NCI-H128 (cell line): ENCODE measurements around the gene PTPRG.

Experiments
- DNase-seq: peaks from one replicate; lab custom pipeline; 2025; ENCODE audit not compliant: unreplicated experiment; lab: John Stamatoyannopoulos, UW

PTPRG gene

DNA sequence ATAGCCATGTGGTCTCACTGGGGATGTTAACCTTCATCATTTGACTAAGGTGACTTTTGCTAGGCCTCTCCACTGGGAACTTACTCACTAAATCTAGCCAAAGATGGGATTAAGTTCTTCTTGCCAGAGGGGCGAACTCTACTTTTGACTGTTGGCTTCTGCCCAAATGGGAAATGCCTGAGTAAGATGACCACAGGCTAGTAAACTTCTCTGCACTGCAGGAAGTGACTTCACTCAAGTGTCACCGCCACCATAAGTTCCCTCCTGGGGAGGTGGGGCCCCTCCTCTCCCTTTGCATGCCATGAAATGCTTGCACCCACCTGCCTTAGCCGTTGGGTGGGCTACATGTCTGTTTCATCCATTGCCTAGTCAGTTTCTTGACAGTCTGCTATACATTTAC lies 423.6 kb downstream of the PTPRG start:
- DNase-seq = no peak

DNA sequence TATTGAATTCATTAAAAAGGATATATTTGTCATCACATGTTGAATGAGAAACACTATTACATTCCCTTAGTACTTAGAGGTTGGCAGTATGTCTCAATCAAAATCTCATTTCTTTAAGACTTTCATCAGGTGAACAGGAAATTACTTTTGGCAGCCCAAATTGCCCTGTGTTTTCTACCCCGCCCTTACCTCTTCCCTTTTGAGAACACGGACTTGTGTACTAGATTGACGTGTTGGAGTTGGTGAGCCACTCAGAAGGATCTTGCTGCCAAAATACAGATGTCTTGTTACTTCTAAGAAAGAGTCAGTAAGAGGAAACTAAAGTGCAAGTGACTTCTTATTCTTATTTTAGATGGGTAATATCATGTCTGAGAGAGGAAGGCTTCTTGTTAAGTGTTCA lies 425.1 kb downstream of the PTPRG start:
- no peak for DNase-seq

DNA sequence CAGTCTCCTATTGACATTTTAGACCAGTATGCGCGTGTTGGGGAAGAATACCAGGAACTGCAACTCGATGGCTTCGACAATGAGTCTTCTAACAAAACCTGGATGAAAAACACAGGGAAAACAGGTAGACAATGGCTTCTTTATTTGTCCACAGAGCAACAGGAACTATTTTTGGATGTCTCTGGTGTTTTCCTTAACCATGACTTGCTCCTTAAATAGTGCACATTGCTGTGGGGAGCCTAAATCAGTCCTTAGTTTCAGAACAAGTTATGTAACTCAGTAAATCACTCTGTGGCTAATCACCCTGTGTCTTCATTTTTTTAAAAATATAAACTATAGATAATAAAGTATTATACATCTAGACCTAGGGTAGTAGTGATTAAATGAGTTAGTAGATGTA lies 428.3 kb downstream of the PTPRG start:
- DNase-seq = no peak

DNA sequence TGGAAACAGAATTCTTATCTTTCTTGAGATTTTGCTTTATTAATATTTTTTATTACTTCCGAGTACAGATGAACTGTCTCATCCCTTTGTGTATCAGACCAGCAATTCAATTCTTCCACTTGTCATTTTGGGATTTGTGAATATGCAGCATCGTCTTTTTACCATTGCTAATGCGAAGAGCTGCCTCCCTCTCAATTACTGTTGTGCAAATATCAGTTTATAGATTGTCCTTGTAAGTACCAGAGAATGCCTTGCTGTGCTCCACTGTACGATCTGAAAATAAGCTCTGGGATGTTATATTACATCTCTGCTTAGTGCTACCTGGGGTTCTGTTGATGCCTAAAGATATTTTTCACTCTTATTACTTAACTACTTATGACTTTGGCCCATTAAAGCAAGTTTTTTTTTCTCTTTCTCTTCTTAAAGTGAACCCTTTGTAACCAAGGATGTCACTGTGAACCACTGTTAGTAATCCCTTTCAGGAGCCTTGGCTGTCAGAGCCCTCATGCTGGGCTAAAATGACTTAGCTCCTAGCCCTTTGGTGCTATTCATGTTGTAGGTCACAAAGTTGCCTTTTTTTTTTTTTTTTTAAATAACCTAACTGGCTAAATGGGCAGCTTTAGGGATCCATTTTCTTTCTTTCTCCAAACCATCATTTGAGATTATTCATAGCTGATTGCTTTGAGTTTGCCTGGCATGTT lies 429.1 kb downstream of the PTPRG start:
- no peak for DNase-seq

DNA sequence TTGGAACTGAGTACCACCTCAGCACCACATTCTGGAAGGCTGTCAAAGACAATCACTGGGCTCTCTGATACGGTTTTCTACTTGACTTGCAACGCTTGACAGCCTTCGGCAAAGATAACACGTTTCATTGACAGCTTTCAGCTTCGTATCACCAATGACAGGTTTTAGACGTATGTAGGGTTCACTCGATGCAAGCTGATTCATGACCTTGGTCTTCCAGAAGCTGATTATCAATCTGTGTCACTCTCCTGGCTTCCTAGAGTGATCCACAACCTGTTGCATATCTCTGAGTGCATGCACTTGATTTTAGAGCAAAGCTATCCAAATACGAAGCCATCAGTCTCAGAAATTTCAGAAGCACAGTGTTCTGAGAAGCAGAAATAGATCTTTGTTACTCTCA lies 430.3 kb downstream of the PTPRG start:
- no peak for DNase-seq

DNA sequence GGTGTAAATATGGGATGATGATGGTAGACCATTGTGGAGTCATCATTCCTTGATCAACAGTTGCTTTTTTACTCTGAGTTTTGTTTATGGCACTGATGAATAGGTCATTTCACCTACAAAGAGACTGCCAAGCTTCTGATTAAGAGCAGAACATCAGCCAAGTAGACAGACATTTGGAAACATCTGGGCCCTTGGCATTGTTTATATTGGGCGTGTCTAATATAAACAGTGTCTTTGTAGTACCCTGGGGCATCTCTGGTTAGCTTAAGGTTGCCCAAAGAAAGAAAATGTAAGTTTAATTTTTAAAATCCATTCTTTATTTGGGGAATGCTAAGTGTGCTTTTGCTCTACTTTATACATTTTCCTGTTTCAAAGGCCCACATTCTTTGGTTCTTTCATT lies 435.0 kb downstream of the PTPRG start:
- DNase-seq = no peak

DNA sequence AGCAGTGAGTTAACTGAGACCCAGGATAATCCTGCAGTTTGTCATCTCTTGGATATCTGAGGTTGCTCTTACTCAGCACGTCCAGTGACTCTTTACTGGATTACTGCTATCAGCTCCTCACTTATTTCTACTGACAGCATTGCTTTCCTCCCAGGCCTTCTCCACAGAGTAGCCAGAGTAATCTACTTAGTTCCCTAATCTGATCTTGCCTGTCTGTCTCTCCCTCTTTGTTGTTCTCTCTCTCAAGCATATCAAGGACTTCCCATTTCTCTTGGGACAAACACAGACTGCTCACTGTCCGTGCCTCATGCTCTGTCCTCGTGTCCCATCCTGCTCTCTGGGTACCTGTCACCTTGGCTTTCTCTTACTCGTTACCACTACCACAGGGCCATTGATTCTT lies 435.7 kb downstream of the PTPRG start:
- DNase-seq = no peak

DNA sequence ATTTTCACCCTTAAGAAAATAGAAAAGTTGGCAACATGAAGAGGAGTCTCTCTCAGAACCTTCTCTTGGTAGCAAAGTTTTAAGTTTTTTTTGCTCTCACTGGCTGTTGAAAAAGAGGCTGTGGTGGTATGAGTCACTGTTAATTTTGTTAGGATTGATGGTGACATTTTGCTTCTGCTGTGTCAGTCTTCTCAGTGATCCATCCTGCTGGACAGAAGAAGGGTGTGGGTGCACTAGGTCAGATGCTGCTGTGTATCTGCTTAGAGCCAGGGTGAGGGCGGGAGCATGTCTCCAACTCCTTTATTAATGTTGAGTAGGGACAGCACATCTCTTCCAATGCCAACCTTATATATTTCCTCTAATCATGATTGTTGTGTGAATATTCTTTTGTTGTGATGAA lies 442.5 kb downstream of the PTPRG start:
- DNase-seq = no peak

DNA sequence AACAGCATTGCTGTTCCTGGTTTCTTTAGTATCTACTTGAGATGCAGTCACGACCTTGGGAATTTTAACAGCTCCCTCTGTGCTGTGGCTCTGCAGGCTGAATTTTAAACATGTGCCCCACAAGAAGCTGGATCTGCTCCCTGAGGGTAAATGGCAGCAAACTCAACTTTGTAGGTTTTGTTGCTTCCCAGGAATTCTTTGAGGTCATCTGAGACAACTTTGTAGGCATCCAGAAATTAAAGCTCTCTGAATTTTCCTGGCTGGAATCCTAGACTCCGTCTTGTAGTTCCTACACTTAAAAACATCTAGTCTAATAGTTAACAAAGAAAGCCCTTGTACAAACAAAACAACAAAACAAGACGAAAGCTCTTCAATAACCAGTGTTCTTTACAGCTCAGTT lies 445.7 kb downstream of the PTPRG start:
- DNase-seq = no peak

DNA sequence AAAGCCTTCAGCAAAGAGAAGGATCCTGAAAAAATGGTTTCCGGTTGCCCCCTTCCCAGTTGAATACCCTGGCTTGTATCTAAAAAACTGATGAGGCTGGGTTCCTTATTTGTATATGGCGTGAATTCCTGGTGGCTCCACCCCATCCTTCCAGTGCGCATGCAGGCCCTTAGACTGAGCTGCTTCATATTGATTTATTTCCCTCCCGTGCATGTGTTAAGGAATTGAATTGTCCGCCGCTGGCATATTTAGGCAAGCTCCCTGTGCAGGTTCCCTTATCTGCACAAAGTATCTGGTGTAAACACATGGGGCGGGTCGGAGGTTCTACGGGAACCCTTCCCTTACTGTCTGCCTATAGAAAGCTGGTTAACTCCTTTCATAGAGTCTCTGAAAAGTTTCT lies 449.6 kb downstream of the PTPRG start:
- DNase-seq = no peak

DNA sequence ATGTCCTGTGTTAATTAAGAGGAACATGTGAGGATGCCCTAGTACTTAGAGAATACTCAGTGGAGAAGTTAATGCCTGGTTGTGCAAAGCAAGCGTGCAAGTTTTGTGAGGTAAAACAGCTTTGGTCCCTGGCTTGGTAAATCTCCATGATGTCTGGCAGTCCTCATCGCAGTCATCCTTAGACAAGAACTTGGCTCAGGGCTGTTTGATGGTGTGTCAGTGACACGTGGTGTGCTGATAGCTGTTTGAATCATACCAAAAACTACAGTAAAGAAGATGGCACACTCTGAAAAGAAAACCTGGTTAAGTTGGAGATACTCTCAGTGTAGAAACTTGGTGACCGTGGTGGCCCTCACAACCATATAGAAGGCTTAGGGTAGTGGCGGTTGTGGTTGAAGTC lies 450.3 kb downstream of the PTPRG start:
- DNase-seq = no peak

DNA sequence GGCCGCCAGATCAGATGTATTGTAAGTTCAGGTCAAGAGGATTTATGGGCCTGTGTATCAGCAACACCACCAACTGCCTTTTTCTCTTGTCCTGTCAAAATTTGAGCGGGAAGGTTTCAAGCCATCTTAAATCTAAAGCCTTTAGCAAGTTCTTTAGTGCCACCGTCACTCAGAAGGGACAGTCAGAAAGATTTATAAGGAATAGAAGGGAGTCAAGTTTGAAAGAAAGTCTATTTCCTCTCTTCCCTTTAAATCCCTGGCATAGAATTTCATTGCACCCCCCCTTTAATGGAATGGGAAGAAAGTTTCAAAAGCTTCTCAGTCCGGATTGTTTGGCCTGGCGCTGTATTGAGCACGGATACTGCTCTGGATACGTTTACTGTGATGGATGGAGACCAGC lies 452.6 kb downstream of the PTPRG start:
- DNase-seq = no peak

DNA sequence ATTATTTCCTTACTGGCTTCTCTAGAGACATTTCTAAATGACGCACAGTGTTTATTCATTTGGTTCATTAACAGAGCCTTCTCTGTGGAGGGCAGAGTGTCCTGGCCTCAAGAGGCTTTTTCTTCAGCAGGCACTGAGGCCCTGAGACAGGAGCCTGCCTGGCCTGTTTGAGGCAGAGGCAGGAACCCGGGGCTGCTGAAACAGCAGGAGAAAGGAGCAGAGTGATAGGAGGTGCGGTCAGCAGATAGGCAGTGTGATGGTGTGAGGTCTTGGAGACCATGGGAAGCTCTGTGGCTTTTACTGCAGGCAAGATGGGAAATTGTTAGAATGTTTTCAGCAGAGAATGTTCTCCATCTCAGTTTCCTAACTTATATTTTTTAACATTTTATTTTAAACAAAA lies 453.7 kb downstream of the PTPRG start:
- no peak for DNase-seq

DNA sequence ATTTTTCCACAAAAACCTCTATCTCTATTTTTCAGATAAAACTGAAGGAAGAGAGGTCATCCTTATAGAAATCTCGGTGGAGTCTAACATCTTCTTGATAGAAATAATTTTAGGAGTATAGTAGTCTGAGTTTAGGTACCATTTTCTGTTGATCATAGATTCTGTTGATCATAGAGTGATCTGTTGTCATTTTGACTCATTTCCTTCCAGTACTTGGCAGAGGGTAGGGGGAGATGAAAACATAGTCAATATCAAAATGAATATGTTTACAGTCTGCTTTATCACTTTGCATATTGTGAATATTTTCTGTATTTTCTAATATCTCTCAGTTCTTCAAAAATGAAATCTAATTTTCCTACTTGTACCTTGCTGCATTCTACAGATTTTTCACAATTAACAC lies 458.5 kb downstream of the PTPRG start:
- no peak for DNase-seq

DNA sequence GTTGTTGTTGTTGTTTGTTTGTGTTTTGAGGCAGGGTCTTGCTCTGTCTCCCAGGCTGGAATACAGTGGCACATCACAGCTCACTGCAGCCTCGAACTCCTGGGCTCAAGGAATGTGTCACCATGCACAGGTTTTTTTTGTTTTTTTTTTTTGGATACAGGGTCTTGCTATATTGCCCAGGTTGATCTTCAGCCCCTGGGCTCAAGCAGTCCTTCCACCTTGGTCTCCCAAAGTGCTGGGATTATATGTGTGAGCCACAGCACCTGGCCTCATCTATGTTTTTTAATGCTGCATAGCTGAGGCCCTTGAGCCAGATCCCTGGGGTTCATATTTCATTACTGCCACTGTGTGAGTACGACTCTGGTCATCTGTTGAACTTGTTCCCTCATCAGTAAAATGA lies 459.3 kb downstream of the PTPRG start:
- DNase-seq = no peak

DNA sequence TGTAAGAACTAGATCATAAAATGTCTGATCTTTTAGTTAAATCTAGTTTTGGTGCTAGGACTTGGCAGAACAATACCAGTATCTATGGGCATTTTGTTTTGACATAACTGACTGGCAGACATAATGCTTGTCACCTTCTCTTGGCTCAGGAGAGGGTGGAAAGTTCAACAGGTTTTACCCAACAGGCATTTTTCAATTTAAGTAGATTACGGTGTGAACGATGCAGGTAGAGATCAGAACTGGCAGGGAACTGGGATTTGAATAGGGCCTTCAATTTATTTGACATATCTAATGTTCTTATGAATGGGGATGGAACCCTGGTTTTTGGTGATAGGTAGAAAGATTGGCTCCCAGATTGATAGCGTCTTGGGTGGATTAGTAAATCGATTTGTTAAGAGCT lies 460.9 kb downstream of the PTPRG start:
- no peak for DNase-seq

DNA sequence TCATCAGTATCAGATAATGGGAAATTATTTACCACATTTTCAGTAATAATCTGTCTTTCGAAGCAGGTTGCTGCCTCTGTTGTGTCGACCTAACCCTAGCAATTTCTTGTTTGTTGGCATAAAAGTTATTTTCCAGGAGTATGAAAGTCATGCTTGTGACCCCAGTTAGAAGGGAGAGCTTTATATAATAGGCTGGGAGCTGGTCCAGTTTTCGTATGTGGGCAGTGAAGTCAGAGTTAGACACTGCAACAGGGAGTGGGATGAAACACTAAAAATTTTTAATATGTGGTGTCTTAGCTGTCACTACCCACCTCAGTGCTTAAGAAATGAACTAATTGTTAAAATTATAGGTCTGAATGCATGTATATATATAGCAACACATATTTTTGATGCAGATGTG lies 463.5 kb downstream of the PTPRG start:
- no peak for DNase-seq

DNA sequence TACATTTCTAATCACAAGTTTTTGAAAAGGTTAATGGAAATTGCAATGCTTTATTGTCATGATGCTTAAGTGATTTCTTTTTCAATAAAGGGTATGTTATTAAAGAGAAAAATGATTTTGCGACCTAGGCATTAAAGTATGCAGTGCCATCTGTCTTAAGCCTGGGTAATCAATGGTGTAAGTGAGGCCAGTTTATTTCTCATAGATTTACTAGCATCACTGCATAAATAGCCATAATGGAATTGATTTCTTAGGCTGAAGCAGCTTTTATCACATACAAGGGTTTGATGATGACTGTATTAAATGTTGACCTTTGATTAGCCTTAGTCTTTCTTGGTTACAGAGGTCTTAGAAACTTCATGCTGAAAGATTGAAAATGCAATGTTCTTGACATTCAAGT lies 464.5 kb downstream of the PTPRG start:
- no peak for DNase-seq

DNA sequence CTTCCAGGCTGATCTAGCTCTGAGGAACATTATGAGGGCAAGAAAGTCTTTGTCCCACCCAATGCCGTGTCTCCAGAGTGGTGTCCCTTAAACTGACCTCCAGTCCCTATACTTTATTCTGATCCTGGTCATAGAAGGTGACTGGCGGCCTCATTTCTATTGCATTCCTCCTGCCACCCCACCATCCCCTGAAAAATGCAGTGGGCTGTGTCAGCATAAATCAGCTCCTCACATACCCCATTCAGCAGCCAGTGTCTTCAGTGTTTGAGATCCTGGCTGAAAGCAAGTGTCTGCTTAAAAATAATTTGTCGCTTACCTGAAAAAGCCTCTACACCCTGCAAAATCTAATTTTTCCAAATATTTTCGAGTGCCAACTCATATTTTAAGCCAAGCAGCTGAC lies 465.9 kb downstream of the PTPRG start:
- DNase-seq = no peak

DNA sequence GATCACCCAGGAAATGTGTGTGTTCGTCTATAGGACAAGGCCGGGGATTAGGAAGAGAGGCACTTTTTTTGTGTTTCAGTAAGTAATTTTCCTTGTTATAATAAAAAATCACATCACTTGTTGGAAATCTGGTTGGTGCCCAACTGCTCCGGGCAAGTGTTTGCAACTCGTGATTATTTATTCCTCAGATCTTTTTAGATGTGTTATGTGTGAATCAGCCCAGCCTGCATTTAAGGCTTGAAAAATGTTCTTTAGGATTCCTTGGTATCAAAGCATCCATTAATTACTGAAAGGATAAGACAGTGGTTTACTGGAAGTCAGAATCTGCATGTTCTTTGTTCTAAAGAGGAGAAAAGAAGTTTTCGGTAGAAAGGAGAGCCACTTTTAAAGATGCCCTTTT lies 466.4 kb downstream of the PTPRG start:
- DNase-seq = no peak

DNA sequence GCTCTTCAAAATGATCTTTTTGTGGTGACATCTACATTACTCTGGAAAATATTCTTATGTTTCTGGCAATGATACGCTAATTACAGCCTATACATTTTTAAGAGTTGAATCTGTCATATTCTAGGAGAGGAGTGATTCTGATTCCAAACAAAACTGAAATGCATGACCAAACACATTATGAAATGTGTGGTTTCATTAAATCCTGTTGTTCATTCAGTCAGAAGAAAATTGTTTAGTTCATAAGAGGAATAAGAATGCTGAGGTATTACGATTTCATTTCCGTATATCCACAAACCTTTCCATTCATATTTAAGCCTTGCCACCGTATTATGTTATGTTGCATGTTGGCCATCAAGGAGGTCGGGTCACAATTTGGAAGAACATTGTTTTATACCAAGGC lies 466.9 kb downstream of the PTPRG start:
- DNase-seq = no peak

DNA sequence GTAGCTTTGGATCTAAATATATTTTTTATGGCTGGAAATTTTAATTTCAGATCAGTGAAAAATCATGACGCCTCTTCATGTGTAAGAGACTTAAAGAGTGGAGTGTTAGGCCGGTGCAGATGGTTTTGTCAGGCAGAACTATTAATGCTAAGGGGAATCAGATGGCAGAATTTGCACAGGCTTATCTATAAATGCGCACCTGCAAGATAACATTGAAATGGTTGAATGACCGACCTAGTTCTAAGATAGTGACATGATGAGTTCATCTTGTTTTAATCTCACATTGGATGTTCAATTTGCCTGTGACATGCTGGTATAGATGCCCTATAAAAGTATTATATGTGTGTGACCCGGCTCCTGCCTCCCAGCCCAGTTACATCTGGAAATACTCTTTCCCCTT lies 471.4 kb downstream of the PTPRG start:
- DNase-seq = no peak

DNA sequence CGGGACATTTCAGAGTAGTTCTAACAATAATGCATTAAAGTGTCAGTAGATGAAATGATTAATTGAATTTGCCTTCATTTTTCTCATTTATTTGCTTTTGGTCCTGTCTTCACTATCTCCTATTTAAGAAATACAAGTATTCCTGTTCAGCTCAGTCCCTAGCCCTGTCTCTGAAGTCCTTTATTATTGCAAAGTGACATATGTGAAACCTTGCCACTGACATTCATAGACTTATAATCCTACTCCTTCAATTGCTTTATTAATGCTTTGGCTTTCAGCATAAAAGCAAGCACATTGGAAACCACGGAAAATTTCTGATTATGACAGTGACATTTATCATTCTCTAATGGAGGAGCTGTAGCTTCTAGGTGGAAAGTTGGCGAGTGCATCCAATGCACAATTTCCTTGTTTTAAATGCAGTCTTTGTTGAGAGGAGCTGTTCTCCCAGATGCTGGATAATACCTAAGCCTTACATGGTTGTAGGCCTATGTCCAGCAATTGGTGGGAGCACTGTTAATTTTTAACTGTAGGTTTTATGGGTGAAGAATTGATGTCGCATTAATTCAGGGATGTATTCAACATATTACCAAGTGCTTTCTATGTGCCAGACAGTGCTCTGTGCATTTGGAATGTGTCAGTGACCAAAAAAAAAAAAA lies 474.2 kb downstream of the PTPRG start:
- DNase-seq = no peak
